ENCODE data around the gene SCARB1.

The SCARB1 gene

DNA sequence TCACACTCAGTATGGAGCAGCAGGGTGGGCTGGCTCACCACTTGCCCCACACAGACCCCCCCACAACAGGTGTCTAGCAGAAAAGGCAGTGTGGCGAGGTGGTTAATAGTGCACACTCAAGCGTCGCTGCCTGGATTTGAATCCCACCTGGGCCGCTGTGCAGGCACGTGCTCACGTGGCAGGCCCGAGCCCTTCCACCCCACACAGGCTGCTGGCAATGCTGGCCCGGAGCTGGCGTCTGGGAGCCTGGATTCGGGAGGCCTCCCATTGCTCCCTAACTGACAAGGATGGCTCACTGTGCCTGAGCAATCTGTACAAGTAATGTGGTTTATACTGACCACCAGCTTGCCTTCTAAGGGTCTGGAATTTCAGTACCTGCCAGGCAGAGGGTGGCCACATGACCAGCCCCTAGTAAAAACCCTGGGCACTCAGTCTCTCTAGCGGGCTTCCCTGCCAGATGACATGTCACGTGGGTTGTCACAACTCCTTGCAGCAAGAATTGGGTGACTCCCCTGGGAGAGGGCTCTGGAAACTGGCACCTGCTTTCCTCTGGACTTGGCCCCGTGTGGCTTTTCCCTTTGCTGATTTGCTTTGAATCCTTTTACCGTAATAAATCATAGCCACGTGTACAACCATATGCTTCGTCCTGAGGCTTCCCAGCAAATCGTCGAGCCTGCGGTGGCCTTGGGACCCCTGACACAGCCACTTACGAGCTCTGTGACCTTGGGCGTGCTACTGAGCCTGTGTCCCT, 72.8 kb downstream of the SCARB1 start:
- no peak for FAIRE-seq

DNA sequence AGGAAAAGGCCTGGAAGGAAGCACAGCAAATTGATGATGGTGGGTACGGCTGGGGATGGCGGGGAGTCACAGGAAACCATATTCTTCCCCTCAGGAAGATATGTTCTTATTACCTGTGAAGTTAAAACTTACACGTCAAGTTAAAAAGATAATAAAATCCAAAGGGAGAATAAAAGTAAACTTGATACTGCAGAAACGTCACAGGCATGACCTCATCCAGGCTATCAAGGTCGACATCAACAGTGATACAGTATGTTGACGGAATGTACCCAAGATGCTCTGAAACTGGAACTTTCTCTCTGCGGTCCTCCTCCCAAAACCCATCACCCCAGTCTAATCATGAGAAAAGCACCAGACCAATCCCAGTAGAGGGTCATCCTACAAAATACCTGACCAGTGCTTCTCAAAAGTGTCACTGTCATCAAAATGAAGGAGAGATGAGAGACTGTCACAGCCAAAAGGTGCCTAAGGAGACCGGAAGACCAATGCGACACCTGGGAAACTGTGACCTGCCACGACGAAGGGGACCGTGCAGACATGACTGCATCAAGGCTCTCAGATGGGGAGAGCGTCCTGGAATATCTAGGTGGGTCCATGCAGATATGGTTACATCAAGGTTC, 74.6 kb downstream of the SCARB1 start:
- no peak for FAIRE-seq

DNA sequence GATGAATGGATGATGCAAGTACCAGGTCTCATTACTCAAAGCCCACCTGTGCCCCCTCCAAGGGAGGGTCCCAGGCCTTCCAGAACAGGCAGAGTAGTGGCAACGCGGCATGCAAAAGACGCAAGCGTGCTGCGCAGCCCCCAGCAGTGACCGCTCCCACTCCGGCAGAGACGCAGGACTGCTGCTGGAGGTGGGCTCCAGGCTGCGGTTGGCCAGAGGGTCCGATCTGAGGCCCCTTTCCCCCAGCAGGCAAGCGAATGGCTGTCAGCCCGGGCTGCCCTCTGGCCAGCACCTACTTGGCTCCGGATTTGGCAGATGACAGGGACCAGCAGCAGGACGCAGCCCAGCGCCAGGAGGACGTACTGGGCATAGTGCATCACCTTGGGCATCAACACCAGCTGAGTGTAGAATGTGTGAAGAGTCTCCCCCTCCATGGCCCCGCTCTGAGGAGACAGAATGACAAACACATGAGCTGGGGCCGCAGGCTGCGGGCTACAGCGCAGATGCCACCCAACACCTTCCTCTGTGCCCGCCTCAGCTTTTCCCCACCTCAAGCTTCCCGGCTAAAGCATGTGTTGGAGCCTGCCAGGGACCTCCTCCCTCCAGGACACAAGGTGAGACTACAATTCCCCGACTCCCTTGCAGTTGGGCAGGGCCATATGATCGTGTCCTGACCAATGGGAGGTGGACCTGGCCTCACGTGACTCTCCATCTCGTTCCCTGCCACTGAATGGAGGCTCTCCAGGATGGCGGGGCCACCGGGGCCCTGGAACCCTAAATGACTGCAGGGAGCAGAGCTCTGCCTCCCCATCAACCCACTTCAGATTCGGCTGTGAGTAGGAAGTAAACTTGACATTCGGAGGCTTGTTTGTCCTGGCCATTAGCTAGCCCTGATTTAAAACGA, 77.4 kb downstream of the SCARB1 start:
- FAIRE-seq: no peak

DNA sequence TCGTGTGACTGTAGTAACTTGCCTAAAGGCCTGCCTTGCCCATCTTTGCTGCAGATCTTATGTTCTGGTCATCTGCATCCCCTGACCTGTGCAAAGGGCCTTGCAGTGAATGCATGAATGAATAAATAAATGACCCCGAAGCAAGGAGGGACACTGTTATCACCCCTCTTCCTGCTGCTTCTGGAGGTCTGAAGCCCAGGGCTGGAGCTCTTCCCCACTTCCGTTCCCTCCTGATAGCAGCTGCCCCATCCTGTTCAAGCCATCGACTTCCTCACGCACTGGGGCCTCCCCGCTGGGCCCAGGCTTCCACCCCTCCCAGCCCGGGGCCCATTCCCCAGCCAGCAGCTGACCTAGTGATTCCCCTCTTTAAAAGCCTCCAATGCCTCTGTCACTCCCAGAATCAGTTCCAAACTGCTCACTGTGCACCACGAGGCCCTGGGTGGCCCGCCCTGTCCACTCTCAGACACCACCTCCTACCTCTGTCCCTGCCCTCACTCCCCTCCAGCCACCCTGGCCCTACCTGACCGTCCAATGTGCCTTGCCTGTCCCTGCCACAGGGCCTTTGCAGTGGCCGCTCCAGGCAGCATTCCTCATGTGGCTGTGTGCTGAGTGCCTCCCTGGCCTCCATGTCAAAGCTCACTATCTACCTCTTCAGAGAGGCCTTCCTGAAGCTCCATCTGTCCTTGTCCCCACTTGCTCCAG, 78.6 kb downstream of the SCARB1 start:
- FAIRE-seq: no peak

DNA sequence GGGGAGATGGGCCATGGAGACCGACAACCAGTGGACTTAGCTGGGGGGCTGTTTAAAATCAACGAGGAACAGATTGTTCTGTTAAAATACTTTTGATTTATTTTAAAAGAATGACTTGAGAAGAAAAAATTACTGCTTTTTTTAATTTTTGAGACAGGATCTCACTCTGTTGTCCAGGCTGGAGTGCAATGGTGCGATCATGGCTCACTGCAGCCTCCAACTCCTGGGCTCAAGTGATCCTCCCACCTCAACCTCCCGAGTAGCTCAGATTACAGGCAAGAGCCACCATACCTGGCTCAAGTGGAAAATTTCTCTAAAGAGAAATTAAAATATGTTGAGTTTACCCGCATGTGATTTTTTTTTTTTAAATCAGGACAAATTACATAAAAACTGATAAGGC, 80.6 kb downstream of the SCARB1 start:
- FAIRE-seq: no peak

DNA sequence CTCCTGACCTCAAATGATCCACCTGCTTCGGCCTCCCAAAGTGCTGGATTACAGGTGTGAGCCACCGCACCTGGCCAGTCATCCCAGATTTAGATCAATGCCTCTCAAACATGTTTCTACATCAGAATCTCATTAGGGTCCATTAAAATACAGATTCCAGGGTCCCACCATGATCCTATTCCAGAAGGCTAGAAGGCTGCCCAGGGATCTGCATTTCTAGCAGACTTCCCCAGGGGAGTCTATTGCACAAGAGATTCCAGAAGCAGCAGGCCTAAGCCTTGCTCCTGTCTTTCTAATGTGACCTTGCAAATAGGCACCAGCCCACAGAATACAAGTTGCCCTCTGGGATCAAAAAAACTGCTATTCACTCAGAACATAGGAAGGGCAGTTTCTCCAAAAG, 81.5 kb downstream of the SCARB1 start:
- FAIRE-seq: no peak

DNA sequence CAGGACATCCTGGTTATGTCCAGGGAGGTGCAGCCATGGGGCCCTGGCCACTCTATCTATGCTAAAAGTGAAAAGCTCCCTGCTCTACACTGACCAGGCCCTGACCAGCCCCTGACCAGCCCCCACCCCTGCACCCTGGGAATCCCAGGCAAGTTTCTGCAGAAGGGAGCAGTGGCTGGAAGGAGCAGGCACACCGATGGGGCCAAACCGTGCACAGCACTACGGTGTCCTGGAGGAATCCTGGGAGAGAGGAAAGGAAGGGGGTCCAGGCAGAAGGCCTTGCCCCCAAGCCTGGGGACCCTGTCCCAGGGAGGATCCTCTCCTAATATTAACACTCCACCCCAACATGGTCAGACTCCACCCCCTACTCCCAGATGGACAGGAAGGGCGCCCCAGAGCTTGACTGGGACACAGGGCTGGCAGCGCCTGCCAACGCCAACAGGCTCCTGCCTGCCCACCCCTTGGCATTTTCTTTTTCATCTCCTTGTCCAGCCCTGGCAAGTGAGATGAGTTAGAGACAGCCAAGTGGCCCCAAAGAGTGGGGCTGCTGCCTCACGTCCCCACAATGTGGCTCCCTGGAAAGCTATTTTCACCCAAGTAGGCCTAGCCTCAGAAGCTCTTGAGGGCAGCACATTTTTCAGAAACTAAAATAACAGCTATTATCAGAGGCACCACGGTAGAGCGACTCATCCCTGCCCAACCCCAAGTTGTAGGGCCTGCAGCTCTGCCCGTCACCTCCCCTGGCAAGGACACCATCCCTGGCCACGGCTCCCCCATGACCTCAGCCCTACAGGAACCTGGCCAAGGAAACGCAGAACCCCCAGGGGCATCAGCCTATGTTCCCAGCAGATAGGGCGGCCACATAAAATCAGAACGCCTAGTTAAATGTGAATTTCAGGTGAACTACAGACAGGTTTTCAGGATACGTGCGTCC, 82.6 kb downstream of the SCARB1 start:
- FAIRE-seq: no peak

DNA sequence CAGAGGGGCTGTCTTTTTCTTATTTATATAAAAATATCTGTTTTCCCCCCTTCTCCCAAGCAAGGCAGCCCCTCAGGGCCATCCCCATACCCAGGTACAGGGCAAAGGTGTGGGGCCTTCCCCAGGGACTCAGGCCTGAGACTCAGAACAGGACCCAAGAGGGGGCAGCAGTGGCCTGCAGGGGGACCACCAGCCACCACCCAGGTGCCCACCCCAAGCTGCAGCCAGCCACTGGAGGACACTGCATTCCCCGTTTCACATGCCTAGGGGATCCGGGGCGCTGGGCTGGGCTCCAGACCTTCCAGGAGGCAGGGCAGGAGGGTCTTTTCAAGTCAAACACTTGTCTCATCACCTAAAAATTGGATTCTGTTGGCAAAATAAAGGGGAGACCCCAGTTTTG, 83.3 kb downstream of the SCARB1 start:
- FAIRE-seq: no peak

DNA sequence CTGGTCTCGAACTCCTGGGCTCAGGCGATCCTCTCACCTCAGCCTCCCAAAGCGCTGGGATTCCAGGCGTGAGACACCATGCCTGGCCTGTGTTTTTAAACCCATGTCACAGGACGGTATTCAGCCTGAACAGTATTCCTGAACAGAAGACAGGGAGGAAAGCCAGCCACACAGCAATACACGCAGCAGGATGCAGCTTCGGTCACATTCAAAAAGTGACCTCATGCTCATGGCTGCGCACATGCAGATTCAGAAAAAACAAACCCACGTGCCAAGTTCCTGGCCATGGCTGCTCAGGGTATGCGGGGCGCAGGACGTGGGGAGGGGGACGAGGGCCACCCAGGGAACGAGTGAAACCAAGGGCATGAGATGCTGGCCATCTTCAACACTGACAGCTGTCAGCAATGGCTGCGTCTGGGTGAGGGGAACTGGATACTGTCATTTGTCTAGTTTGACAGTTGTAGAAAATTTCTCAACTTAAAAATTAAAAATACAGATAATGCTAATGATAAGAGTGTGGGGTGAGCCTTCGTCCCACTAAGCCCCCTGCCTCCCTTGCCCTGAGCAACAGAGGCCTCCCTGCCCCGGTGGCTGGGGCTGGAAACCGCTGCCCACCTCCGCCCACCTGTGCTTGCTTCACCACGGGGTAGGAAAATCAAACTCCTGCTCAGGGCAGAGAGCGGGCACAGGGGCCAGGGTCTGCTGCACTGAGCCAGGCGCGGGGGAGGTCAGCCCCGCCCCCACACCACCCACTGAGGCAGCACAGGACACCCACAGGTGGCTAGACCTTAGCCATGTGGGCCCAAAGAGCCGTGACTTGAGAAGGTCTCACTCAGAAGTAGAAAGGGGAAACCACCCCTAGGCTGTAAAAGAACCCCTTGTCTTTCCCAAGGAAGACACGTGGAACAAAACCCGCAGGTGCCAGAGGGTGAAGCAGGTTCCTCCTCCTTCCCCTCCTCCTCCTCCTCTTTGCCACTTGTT, 84.2 kb downstream of the SCARB1 start:
- FAIRE-seq: no peak

DNA sequence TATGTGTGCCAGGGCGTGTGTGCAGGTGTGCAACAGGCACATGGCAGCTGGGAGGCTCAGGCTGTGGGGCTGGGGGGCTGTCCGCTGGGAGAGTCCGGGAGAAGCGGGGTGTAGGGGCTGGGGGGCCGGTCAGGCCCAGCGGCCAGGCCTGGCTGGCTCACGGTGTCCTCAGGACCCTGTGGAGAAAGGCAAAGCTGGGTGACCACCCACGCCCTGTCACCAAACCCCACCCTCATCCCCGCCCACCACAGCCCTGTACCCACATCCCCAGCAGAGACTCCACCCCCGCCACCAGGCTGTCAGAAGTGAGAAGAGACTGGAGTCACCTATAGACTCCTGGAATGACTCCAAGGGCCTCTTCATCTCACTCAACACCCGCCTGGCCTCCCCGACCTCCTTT, 85.3 kb downstream of the SCARB1 start:
- no peak for FAIRE-seq

DNA sequence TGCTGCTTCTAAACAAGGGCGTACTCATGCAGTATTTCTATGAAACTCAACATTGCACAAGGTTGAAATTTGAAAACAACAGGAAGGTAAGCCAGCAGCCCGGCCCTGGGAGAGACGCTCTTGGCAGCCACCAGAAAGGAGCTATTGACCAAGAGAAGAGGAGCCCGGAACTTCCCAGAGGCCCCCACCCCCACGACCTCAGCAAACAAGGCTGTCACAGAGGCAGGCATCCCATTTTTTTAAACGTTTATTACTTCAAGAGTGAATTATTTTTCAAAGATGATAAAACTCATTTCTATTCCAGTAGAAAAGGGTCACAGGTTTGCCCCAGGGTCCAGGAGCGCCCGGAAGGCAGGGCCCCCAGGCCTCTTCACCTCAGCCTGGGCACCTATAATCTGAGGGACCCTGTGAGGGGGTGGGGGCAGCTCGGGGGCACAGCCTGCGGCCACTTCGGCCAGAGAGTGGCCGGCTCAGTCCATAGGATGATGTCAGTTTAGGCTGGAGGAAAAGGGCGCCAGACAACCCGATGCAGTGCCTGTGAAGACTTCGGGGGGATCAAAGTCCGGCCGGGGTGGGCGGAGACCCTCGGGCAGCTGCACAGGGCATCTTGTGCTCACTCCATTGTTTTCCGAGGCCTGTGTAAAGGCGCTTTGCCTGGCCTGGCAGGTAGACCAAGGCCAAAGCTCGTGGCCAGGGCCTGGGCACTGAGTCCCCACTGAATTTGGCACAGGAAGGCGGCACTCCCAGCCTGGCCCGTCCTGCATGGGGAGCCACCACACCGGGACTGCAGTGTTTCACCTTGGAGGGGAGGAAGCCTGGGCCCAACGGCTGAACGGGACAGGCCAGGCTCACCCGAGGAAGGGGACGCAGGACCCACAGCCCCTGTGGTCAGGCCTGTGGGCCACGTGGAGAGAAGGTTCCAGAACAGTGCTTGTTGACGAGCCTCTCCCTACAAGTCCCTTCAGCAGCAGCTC, 86.0 kb downstream of the SCARB1 start:
- FAIRE-seq: no peak

DNA sequence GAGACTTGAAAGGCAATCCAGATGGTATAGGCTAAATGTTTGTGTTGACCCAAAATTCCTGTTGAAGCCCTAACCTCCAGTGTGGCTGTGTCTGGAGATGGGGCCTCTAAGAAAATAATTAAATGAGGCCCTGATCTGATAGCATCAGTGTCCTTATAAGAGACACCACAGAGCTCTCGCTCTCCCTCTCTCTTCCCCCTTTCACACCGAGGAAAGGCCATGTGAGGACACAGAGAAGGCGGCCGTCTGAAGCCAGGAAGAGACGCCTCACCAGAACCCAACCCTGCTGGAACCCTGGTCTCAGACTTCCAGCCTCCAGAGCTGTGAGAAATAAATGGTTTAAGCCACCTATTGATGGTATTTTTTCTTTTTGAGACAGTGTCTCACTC, 87.5 kb downstream of the SCARB1 start:
- no peak for FAIRE-seq

DNA sequence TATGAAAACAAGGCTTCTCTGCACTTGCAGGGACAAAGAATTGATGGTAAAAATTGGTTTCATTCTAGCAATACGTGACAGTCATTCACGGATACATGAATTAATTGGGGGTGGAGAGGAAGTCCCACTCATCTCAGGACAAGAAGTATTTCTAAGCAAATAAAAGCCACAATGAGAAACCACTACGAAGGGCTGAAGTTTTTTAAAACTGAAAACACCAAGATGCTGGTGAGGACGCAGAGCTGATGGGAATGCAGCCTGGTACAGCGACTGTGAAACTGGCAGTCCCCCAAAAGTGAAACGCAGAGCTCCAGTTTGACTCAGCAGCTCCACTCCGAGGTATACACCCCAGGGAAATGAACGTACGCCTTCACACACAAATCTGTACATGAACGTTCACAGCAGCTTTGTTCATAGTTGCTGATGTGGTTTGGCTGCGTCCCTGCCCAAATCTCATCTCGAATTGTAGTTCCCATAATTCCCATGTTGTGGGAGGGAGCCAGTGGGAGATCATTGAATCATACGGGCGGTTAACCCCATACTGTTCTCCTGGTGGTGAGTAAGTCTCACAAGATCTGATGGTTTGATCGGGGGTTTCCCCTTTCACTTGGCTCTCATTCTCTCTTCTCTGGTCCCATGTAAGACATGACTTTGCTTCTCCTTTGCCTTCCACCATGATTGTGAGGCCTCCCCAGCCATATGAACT, 89.0 kb downstream of the SCARB1 start:
- no peak for FAIRE-seq

DNA sequence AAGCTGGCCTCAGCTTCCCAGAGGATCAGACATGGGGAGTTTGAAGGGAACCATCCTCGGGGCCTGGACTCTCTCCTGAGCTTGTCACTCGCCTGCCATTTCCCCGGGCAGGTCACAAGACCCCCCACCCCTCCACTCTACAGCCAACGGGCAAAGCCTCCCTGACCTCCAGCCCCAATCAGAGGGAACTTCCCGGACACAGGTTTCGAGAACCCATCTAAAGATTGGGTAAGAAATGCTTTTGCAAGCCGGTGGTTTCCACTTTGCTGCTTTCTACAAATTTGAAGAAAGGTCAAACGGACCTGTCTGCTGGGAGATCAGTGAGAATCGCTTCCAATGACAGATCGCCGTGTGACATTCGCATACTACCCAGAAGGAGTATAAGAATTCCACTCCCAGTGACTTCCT, 89.6 kb downstream of the SCARB1 start:
- no peak for FAIRE-seq

DNA sequence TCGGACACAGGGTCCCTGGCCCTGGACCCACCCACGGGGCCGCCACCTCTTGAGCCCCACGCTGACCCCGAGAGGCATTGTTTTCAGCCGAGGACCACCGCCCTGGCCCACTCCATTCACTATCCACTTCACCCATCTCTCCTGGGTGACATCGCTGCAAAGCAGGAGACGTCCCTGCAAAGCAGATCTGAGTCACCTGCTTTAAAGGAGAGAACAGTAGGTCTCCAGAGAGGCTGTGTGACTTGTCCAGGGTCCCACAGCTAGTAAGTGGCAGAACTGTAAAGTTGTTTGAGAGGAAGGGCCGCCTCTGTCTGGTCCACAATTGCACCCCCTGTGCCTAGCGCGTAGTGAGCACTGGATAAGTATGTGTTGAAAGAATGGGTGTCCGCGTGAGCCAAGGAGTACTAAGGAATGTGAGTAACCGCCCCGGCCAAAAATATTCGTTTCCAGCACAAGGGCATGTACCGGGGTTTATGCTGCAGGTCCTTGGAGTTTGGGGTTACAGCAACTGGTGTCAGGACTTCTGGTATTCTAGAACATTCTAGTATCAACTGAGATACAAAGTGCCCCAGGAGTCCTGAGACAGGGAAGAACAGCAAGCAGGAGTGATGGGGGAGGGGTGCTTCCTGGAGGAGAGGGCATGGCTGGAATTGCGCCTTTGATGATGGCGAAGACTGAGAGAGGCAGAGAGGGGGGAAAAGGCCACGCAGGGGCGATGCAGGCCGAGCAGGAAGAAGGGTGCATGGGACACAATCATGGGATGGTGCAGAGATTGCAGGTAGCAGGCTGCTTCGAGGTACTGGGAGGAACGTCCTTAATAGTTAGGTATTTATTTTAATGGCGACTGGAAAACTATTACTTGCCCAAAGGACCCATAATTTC, 91.1 kb downstream of the SCARB1 start:
- FAIRE-seq: no peak

DNA sequence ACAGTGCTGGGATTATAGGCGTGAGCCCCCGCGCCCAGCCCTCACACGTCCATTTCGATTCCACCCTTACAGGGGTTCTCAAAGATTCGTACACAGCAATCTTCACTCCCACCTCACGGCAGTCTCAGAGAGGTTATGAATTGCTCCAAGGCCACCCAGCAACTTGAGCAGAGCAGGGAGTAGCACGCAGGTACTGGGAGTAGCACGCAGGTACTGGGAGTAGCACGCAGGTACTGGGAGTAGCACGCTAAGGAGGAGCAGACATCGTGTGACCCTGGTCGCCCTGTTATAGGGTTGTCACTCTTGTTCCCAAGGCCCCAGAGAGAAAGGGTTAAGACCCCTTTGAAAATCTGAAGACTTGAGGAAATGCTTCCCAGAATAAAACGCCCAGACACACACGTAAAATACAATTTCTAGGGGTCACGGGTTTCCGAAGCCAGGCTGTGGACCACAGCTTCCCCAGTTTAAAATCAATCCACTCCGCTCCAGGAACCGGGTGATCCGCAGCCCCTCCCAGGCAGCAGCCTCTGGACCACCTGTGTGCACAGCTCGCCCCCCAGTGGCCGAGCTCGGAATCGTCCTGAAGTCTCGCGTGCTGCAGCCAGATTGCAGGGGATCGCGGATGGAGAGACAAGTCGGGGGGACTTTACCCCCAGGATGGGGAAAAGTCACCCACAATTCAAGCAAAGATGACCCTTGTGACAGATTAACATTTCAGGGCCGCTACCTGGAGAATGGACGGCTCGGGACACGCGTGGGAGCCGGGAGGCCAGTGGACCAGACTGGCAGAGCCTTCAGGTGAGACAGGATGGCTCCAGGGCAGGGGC, 92.0 kb downstream of the SCARB1 start:
- no peak for FAIRE-seq

DNA sequence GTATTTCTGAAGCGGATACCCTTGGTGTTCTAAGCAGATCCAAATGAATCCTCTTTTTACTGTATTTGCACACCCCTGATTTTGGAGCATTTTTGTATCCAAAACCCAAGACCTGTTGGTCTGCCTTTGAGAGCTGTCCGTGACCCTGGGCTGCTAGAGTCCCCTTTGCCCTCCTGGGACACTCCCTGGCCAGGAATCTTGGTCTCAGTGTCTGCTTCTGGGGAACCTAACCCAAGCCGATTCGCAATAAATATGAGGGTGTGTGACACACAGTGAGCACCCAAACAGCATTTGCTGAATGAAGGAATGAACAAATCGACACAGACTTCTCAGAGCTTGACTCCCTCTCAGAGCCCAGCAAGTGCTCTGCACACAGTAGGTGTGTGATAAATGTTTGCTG, 92.9 kb downstream of the SCARB1 start:
- no peak for FAIRE-seq

Data from endometrium (tissue), 2 donors.